ENCODE measurements around the gene RHOBTB3. TPM values are rescaled to one million over a fixed set of nuclear protein-coding genes. Genes with fewer than 3 reads are reported as not detected.

The RHOBTB3 gene
- total RNA-seq, 1 experiment from 2014 or later, result 85.6 TPM

DNA sequence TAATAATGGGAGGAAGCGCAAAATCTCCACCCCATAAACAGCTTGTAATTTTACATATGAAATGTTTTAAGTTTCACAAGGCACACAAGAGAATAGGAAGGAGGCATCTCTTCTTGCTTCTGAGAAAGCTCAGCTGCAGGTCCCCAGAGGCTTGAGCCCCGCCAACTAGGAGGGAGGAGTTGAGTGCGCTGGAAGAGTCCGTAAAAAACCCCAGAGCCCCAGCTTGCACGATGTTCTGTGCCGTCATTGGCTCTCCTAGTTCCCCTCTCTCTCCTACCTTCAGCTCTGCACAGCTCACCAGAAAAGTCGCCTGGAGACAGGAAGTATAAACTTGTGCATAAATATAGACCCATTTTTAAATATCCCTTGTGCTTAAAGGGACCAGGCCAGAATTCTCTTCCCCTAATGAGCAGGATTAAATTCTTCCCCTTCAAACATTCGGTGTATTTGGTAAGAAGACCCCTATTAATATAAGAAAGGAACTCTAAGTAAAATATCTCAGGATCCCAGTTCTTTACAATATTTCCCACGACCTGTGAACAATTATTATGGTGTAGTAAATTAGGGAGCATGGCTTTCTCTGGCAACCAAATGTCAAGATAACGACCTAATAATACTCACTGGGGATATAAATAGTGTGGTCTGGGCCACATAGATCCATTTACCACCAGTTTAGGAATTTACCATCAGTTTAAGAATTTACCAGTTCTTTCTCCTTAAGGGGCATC, 77.7 kb downstream of the RHOBTB3 start:
- BruUV-seq (replicated peaks), result no TSS peak
- CTCF ChIA-PET, result interaction anchor here (2.4 kb wide), 1 partner anchor 28 kb away, joined by 10 read pairs; no protein-coding TSS in a partner anchor
- H3K27me3 Mint-ChIP-seq (ENCODE audit: insufficient read depth, unreplicated experiment), result no peaks in the 10 kb centered on the region
- H3K27me3 ChIP-seq (replicated peaks; ENCODE audit: control insufficient read depth, insufficient read depth, low read length), result no peaks in the 10 kb centered on the region
- no peak overlapping the region for H3K27ac Mint-ChIP-seq (ENCODE audit: unreplicated experiment)
- no peak overlapping the region for H3K4me3 ChIP-seq (ENCODE audit: low read depth, low read length)
- no peak for DNase-seq
- peaks cover 30% of the 10 kb centered on the region for H3K4me1 Mint-ChIP-seq (ENCODE audit: low read depth, unreplicated experiment)
- no peaks in the 10 kb centered on the region for H3K9me3 Mint-ChIP-seq (ENCODE audit: unreplicated experiment)
- intact Hi-C loops (cut with micrococcal nuclease; ENCODE audit: unreplicated experiment), result no loop called here
- POLR2A ChIA-PET, result interaction anchor here (0.8 kb wide), 1 partner anchor 14 kb away, joined by 3 read pairs; the partner anchor contains the start of gene GLRX
- TF ChIP-seq, protein P1, sequence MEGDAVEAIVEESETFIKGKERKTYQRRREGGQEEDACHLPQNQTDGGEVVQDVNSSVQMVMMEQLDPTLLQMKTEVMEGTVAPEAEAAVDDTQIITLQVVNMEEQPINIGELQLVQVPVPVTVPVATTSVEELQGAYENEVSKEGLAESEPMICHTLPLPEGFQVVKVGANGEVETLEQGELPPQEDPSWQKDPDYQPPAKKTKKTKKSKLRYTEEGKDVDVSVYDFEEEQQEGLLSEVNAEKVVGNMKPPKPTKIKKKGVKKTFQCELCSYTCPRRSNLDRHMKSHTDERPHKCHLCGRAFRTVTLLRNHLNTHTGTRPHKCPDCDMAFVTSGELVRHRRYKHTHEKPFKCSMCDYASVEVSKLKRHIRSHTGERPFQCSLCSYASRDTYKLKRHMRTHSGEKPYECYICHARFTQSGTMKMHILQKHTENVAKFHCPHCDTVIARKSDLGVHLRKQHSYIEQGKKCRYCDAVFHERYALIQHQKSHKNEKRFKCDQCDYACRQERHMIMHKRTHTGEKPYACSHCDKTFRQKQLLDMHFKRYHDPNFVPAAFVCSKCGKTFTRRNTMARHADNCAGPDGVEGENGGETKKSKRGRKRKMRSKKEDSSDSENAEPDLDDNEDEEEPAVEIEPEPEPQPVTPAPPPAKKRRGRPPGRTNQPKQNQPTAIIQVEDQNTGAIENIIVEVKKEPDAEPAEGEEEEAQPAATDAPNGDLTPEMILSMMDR (IDR thresholded peaks at IDR 0.05; ENCODE audit: insufficient read depth in 1 of 2, low read depth in 1 of 2, low read length in 1 of 2, severe bottlenecking in 1 of 2, unreplicated experiment in 1 of 2), result no peak
- H3K4me3 Mint-ChIP-seq (ENCODE audit: unreplicated experiment), result no peak overlapping the region
- H3K4me1 ChIP-seq, result peaks cover 47% of the 10 kb centered on the region
- no peaks in the 10 kb centered on the region for H3K9me3 ChIP-seq
- H3K36me3 ChIP-seq (ENCODE audit: control insufficient read depth, insufficient read depth, low read length), result no peaks in the 10 kb centered on the region
- peaks cover 5% of the 10 kb centered on the region for H3K36me3 Mint-ChIP-seq (ENCODE audit: insufficient read depth, unreplicated experiment)

DNA sequence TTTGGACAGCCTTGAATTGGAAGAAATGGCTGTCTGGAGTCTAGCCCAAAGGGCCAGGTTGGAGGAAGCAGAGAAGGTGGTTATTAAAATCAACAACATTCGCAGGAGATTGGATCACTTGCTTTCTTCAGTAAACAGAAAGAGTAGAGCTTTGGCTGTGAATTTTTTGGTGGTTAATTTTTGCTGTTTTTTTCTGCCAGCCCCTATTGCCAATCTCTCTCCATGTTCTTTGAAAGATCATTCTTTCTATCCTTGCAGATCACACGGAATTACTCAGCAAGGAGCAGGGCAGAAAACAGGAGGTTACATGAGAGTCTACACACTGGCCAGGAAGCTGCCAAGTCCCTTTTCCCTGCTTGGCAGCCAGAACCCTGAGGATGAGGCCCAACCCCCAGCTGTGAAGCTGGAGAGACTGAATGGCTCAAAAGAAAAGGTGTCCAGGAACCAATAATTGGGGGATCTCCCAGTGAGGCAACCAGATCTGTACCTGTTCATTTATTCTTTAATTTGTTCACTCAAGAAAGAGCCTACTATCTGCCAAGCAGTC, 78.4 kb downstream of the RHOBTB3 start:
- H3K36me3 Mint-ChIP-seq (ENCODE audit: insufficient read depth, unreplicated experiment), result peaks cover 5% of the 10 kb centered on the region
- CTCF ChIA-PET, result interaction anchor here (0.7 to 2.4 kb wide), 2 partner anchors 26 to 28 kb away, joined by 3 to 10 read pairs; no protein-coding TSS in a partner anchor
- H3K9me3 Mint-ChIP-seq (ENCODE audit: unreplicated experiment), result no peaks in the 10 kb centered on the region

More for the DNA sequence above, 78.4 kb downstream of the RHOBTB3 start:
- no peaks in the 10 kb centered on the region for H3K27me3 Mint-ChIP-seq (ENCODE audit: insufficient read depth, unreplicated experiment)
- no peak overlapping the region for H3K4me3 Mint-ChIP-seq (ENCODE audit: unreplicated experiment)
- H3K4me1 ChIP-seq, result peaks cover 41% of the 10 kb centered on the region
- no peak for DNase-seq
- TF ChIP-seq, protein P1 (IDR thresholded peaks at IDR 0.05; ENCODE audit: insufficient read depth in 1 of 2, low read depth in 1 of 2, low read length in 1 of 2, severe bottlenecking in 1 of 2, unreplicated experiment in 1 of 2), result no peak
- intact Hi-C loops (cut with micrococcal nuclease; ENCODE audit: unreplicated experiment), result no loop called here
- no TSS peak for BruUV-seq (replicated peaks)
- POLR2A ChIA-PET, result no interaction called here
- no peaks in the 10 kb centered on the region for H3K9me3 ChIP-seq
- H3K4me1 Mint-ChIP-seq (ENCODE audit: low read depth, unreplicated experiment), result peaks cover 24% of the 10 kb centered on the region
- H3K4me3 ChIP-seq (ENCODE audit: low read depth, low read length), result no peak overlapping the region
- H3K36me3 ChIP-seq (ENCODE audit: control insufficient read depth, insufficient read depth, low read length), result no peaks in the 10 kb centered on the region
- H3K27me3 ChIP-seq (replicated peaks; ENCODE audit: control insufficient read depth, insufficient read depth, low read length), result no peaks in the 10 kb centered on the region
- no peak overlapping the region for H3K27ac Mint-ChIP-seq (ENCODE audit: unreplicated experiment)
